ENCODE results near the gene MACROD1. TPM values are rescaled to one million over a fixed set of nuclear protein-coding genes. Genes with fewer than 3 reads are reported as not detected.

Gene MACROD1
- total RNA-seq, 1 donor from 2014 or later, result 9.3 TPM

DNA sequence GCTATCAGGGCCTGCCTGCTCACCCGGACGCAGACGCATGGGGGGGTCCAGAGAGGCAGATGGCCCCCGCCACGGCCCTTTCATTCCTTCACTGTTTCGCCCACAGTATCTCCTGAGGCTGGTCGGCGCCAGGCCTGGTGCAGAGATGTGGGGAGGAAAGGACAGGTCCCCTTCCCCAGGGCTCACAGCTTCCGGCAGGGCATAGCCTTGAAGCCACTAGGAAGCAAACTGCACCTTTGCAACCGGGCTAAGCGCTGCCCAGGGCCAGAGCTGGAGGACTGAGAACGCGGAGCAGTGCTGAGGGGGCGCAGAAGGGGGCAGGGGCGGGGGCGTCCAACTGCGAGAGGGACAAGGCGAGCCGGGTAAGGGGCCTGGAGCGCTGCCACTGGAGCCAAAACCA lies 150.4 kb downstream of the MACROD1 start:
- DNase-seq (ENCODE audit: low read depth), result no peak

GRCh38 chr11:64014356-64014755 lies 151.6 kb downstream of the MACROD1 start:
- no peak for DNase-seq (ENCODE audit: low read depth)

DNA sequence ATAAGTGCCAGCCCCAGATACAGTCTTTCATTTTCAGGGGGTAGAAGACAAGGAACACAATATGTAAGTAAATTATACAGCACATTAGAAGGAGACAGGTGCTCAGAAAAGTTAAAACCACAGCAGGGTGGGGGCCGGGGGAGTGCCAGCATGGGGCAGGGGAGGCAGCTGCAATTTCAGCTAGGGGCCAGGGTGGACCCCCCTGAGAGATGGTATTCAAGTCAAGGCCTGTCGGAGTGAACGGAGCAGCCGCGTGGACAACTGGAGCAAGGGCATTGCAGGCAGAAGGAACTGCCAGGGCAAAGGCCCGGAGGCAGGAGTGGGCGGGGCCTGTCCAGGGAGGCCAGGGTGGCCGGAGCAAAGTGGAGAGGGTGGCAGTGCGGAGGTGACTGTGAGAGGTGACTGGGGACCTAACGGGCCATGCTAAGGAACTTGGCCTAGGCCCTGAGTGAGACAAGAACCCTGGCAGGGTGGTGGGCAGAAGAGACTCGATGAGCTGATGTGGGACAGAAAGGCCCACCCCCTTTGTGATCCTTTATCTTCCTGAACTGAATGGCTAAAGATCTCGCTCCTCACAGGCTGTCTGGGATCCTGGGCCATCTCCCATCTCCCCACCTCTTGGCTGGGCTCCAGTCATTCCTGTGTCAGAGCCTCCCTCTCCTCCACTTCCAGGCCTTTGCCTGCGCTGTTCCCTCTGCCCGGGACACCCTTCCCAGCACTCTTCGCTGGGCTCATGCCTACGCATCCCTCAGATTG lies 152.6 kb downstream of the MACROD1 start:
- DNase-seq (ENCODE audit: low read depth), result no peak

DNA sequence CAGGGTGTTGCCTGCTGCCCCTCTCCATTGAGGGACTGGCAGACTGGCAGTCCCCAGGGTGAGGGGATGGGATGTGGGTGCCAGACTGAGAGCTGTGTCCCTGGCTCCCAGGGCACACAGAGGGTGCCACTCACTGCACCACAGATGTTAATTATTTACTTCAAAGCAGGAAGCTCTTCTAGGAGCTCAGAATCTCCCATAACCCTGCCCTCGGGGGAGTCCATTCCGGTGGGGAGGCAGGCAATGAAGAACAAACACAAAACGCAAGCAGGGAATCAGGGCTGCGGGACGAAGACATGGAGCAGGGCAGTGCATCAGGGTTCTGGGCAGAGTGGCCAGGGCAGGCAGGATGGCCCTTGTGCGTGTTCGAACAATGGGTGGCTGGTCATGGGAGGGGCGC lies 154.5 kb downstream of the MACROD1 start:
- DNase-seq (ENCODE audit: low read depth), result peak; percentile 57

DNA sequence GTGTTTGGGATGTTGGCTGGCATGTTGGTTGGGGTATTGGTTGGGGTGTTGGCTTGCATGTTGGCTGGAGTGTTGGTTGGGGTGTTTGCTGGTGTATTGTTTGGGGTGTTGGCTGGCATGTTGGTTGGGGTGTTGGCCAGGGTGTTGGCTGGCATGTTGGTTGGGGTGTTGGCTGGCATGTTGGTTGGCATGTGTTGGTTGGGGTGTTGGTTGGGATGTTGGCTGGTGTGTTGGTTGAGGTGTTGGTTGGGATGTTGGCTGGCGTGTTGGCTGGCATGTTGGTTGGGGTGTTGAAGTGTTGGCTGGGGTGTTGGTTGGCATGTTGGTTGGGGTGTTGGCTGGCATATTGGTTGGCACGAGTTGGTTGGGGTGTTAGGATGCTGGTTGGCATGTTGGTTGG lies 155.1 kb downstream of the MACROD1 start:
- DNase-seq (ENCODE audit: low read depth), result no peak

DNA sequence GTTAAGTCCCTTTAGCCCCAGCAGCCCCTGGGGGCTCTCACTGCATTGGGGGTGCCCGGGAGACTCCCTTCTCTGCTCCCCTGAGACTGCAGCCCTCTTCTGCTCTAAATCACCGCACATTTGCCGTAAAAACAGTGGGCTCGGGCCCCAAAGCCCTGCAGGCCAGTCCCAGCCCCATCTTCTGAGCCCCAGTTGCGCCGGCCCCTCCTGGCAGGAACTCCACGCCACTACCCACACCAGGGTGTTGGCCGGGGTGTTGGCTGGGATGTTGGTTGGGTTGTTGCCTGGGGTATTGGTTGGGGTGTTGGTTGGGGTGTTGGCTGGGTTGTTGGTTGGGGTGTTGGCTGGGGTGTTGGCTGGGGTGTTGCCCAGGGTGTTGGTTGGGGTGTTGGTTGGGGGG lies 156.2 kb downstream of the MACROD1 start:
- no peak for DNase-seq (ENCODE audit: low read depth)

GRCh38 chr11:64008914-64009633 lies 156.8 kb downstream of the MACROD1 start:
- DNase-seq (ENCODE audit: low read depth), result no peak

DNA sequence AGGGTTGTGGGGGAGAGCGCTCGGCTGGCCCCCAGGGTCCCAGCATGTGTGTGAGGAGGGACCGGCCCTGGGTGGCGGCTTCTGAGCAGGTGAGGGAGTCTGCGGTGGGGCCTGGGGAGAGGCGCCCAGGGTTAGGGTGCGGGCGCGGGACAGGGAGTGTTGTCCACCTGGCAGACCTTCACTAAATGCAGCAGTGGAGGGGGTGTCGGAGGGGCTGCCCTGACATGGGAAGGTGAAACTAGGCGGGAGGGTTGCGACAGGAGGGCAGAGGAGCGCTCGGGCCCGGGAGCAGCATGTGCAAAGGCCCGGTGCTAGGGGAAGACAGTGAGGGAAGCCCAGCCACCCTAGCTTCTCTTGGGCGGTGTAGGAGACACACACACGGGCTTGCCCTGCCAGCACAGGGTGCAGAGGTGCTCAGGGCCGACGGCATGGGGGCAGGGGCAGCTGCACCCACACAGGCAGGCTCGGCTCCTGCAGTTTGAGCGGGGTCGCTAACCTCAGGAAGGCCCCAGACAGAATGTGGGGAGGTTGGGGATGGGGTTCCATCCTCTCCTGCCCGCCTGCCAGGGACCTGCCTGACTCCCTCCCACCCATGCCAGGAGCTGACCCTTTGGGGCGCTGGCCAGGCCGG lies 157.5 kb downstream of the MACROD1 start:
- no peak for DNase-seq (ENCODE audit: low read depth)

- no peak for DNase-seq (ENCODE audit: low read depth)
These were observed 158.2 kb downstream of the MACROD1 start for GRCh38 chr11:64007629-64008282.

DNA sequence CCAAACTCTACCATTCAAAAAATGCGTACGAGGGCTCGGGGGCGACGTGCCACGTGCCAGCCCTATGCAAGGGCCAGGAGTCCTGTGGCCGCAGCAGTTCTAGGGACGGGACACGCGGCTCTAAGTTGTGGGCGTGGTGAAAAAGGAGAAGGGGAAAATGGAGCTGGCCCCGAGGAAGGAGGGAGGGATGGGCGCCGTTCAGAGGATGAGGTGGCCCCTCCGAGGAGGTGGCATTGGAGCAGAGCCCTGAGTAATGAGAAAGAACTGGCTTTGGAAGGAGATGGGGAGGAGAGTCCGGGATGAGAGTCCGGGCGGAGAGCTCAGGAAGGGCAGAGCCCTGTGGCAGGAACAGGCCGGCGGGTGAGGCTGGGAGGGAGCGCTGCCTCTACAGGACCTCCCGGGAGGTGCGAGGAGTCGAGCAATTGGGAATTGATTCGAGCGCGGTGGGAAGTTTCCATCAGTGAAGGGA lies 158.7 kb downstream of the MACROD1 start:
- peak; percentile 7 for DNase-seq (ENCODE audit: low read depth)

- DNase-seq (ENCODE audit: low read depth), result no peak
These were observed 159.5 kb downstream of the MACROD1 start for GRCh38 chr11:64006398-64006797.

- no peak for DNase-seq (ENCODE audit: low read depth)
These were observed 160.2 kb downstream of the MACROD1 start for GRCh38 chr11:64005691-64006090.

DNA sequence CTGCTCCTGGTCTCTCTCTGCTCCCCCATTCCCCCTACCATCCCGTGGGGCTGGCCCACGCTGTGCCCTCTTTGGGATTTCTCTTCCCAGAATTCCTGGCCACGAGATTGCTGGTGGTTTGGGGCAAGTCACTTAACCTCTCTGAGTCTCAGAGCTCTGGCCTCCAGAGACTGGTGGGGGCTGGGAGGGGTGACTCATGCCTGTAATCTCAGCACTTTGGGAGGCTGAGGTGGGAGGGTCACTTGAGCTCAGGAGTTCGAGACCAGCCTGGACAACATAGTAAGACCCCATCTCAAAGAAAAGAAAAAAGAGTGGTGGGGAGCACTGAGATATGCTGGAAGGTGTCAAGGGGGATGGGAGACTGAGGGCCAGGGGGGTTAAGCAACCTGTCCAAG lies 161.3 kb downstream of the MACROD1 start:
- DNase-seq (ENCODE audit: low read depth), result no peak

GRCh38 chr11:64003807-64004589 lies 161.9 kb downstream of the MACROD1 start:
- peak; percentile 96 for DNase-seq (ENCODE audit: low read depth)

DNA sequence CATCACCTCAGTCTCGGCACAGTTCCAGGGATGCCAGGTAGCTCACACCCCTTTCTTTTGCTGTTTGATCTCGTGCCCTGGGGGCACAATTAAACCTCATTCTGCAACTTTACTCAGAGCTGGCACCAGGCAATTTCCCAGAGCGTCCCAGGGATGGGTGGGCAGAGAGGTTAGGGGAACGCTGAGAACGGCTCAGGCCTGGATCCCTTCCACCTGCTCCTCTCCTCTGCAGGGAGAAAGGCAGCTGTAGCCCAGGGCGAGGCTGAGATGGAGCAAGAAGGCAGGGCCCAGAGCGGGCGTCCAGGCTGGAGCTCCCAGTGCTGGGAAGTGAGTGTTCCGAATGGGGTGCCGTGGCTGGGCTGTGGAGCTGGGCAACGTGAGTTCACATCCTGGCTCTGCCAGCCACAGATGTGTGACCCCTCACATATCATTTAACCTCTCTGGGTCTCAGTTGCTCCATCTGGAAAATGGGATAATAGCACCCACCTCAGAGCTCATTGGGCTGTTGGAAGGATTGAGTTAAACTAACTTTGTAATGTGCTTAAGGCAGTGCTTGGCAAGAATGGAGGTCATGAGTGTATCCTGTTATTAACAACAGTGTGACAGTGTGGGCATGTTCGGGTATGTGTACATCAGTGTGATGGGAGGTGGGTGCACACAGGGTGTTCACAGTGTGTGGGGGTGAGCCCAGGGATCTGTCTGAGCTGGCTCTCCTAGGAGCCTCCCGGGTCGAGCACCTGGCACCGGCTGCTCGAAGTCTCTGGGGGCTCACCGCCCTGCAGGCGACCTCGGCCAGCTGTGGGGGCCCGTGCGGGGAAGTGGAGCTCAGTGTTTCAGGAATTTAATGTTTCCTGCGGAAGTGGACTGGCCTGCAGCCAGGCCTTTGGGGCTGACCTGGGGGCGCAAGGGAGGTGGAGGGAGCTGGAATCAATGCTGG lies 164.2 kb downstream of the MACROD1 start:
- peak; percentile 43 for DNase-seq (ENCODE audit: low read depth)

GRCh38 chr11:64000740-64001483 lies 165.0 kb downstream of the MACROD1 start:
- DNase-seq (ENCODE audit: low read depth), result no peak

DNA sequence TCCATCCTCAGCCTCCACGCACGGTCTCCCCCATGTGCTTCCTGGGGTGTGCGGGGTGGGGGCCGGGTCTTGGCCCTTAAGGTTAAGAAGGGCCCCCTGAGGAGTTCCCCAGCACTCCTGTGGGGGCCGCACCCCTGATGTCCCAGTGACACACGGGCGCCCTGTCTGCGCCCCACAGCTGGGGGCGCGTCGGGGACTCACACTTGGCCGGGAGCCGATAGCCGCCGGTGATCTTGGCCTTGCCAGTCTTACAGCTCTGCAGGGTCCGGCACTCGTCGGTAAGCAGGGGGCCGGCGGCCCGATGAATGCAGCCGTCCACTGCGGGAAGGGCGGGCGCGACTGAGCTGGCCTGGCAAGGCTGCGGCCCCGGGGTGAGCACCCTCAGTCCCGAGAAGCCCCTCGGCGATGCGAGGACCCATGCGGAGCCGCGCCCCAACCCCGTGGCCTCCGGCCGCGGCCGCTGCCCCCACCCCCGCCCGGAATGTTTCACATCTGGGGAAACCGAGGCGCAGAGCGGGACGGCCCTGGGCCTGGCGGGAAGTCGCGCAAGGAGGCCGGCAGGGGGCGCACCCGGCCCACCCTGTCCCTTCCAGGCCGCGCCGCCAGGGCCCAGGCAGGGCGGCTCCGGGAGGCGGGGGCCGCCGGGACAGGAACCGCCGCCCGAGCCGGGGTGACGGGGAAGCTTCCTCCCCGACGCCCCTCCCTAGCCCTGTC lies 165.7 kb downstream of the MACROD1 start:
- no peak for DNase-seq (ENCODE audit: low read depth)

DNA sequence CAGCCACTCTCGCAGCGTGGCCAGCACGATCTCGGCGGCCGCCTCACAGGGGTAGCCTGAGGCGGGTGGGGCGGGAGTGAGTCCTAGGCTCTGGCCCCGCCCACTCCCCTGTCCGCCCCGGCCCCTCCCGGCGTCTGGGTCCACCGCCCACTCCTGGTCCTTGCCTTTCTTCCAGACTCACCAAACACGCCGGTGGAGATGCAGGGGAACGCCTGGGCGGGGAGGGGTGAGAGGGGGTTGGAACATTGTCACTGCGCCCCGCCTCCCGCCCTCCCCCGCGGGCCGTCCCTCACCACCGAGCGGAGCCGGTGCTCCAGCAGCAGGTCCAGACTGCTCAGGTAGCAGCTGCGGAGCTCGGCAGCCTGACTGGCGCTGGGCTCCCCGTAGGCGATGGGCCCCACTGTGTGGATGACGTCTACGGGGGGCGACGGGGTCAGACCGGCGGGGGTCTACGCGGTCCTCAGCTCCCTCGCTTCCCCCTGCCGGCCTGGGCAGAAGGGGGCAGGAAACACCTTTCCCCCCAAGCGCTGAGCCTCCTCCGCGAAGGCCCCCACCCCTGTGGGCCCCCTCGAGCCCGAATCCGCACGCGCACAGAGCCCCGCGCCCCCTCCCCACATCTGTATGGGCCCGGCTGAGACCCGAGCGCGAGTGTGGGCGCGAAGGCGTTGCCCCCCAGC lies 166.4 kb downstream of the MACROD1 start:
- peak; percentile 56 for DNase-seq (ENCODE audit: low read depth)
